H1 (cell line): ENCODE data around the gene GRIK4. TPM values are rescaled to one million over a fixed set of nuclear protein-coding genes. Genes with fewer than 3 reads are reported as not detected.

ENCODE experiments used
- CTCF ChIA-PET: fragments of 300-600 bp; sonication (Branson Sonifier 250); formaldehyde crosslinking; loops from one replicate; lab custom pipeline; 2021; ENCODE audit not compliant: partially characterized antibody; lab: Charles Lee
- POLR2A ChIA-PET: fragments of 300-600 bp; sonication (Branson Sonifier 250); formaldehyde crosslinking; loops from one replicate; lab custom pipeline; 2021; ENCODE audit warnings: inconsistent platforms; ENCODE audit not compliant: partially characterized antibody; lab: Charles Lee
- DNase-seq, 2 experiments: peaks; one replicate each; pipeline versions ENCODE4 v3.0.0 to v3.0.0-alpha.2; 2010 to 2022; ENCODE audit warnings: low spot score in 2 of 2, low read depth in 1 of 2, mixed read lengths in 1 of 2
- FAIRE-seq: peaks from 2 replicates; lab custom pipeline; 2011; peaks lifted over from hg19 to GRCh38; lab: Jason Lieb, UNC
- H2AFZ ChIP-seq: 2 replicates; pipeline ENCODE4 v1.8.1; 2012; ENCODE audit warnings: low read length, inconsistent platforms
- H2AK5ac ChIP-seq: 2 replicates; pipeline ENCODE4 v1.6.1; 2013; ENCODE audit warnings: low read depth, low read length
- H2BK120ac ChIP-seq: replicated peaks from 2 replicates; pipeline ENCODE3; 2013; ENCODE audit warnings: low read depth, low read length, inconsistent platforms
- H2BK12ac ChIP-seq: 2 replicates; pipeline ENCODE4 v1.6.1; 2013; ENCODE audit warnings: low read depth, low read length
- H2BK15ac ChIP-seq: 2 replicates; pipeline ENCODE4 v1.6.1; 2013; ENCODE audit warnings: low read length
- H2BK20ac ChIP-seq: 2 replicates; pipeline ENCODE4 v1.6.1; 2013; ENCODE audit warnings: low read length
- H2BK5ac ChIP-seq: 2 replicates; pipeline ENCODE4 v1.6.1; 2013; ENCODE audit warnings: low read depth, low read length
- H3K14ac ChIP-seq: 2 replicates; pipeline ENCODE4 v1.6.1; 2013; ENCODE audit warnings: inconsistent platforms; ENCODE audit not compliant: insufficient read length
- H3K18ac ChIP-seq: 2 replicates; pipeline ENCODE4 v1.6.1; 2013; ENCODE audit warnings: low read length; ENCODE audit errors: extremely low read depth
- H3K23ac ChIP-seq: 2 replicates; pipeline ENCODE4 v1.6.1; 2013; ENCODE audit warnings: inconsistent platforms; ENCODE audit not compliant: insufficient read length
- H3K23me2 ChIP-seq: 2 replicates; pipeline ENCODE4 v1.6.1; 2013; ENCODE audit warnings: low read depth, low read length
- H3K27ac ChIP-seq: 2 replicates; pipeline ENCODE4 v1.6.1; 2011; ENCODE audit warnings: low read depth, low read length, inconsistent platforms
- H3K27me3 ChIP-seq, 4 experiments: replicated peaks in 1 of 4; 1 replicate in 1 of 4; 2 replicates in 3 of 4; pipeline versions ENCODE4 v1.6.1 to v1.8.1; 2011 to 2013; ENCODE audit warnings: low read length in 3 of 4, mild to moderate bottlenecking in 3 of 4, inconsistent platforms in 2 of 4, mixed read lengths in 2 of 4, moderate library complexity in 1 of 4; ENCODE audit not compliant: control insufficient read depth in 3 of 4, insufficient read depth in 3 of 4; ENCODE audit errors: extremely low read depth in 1 of 4
- H3K36me3 ChIP-seq, 4 experiments: 2 replicates each; pipeline versions ENCODE4 v1.6.1 to v1.8.1; 2011 to 2013; ENCODE audit warnings: mild to moderate bottlenecking in 4 of 4, low read length in 3 of 4, moderate library complexity in 2 of 4, control low read depth in 1 of 4, inconsistent platforms in 1 of 4; ENCODE audit not compliant: insufficient read depth in 4 of 4, control insufficient read depth in 2 of 4
- H3K4ac ChIP-seq: replicated peaks from 2 replicates; pipeline ENCODE3; 2013; ENCODE audit warnings: low read length, low read depth, mixed read lengths, inconsistent platforms; ENCODE audit not compliant: insufficient read length
- H3K4me1 ChIP-seq, 4 experiments: replicated peaks in 1 of 4; 1 replicate in 1 of 4; 2 replicates in 3 of 4; pipeline versions ENCODE4 v1.6.1 to v1.8.1; 2011 to 2013; ENCODE audit warnings: low read length in 3 of 4, inconsistent platforms in 2 of 4, mixed read lengths in 1 of 4; ENCODE audit not compliant: insufficient read depth in 4 of 4, control insufficient read depth in 3 of 4
- H3K4me2 ChIP-seq, 2 experiments: 2 replicates each; pipeline versions ENCODE4 v1.6.1 to v1.8.1; 2011 to 2013; ENCODE audit warnings: low read depth in 2 of 2, low read length in 2 of 2, control low read depth in 1 of 2, inconsistent platforms in 1 of 2, mild to moderate bottlenecking in 1 of 2; ENCODE audit not compliant: insufficient read depth in 1 of 2
- H3K4me3 ChIP-seq, 4 experiments: fragments of 200-600, 300-600 bp in 1 of 4; sonication (generic), shearing (Covaris generic), sonication (Bioruptor Twin) in 1 of 4; 2 replicates each; pipeline versions ENCODE4 v1.5.1 to v1.8.1; 2011 to 2016; ENCODE audit warnings: low read length in 4 of 4, low read depth in 3 of 4, control low read depth in 2 of 4, inconsistent platforms in 2 of 4, mild to moderate bottlenecking in 2 of 4, mixed read lengths in 1 of 4, moderate library complexity in 1 of 4; ENCODE audit not compliant: insufficient read depth in 2 of 4; ENCODE audit errors: extremely low read depth in 1 of 4
- H3K56ac ChIP-seq: replicated peaks from 2 replicates; pipeline ENCODE3; 2013; ENCODE audit warnings: low read depth, mild to moderate bottlenecking, mixed read lengths, low read length, inconsistent platforms; ENCODE audit not compliant: insufficient read length
- H3K79me1 ChIP-seq: 2 replicates; pipeline ENCODE4 v1.6.1; 2013; ENCODE audit warnings: low read depth, low read length, control low read depth
- H3K79me2 ChIP-seq, 2 experiments: 2 replicates each; pipeline versions ENCODE4 v1.6.1 to v1.8.1; 2012 to 2013; ENCODE audit warnings: low read length in 2 of 2, mild to moderate bottlenecking in 2 of 2, inconsistent platforms in 1 of 2; ENCODE audit not compliant: insufficient read depth in 2 of 2, control insufficient read depth in 1 of 2
- H3K9ac ChIP-seq, 4 experiments: replicated peaks in 1 of 4; 1 replicate in 1 of 4; 2 replicates in 3 of 4; pipeline versions ENCODE4 v1.6.1 to v1.8.1; 2011 to 2013; ENCODE audit warnings: low read depth in 3 of 4, low read length in 3 of 4, control low read depth in 2 of 4, mild to moderate bottlenecking in 2 of 4, moderate library complexity in 2 of 4, inconsistent platforms in 1 of 4; ENCODE audit errors: extremely low read depth in 1 of 4
- H3K9me3 ChIP-seq, 2 experiments: 2 replicates each; pipeline versions ENCODE4 v1.6.1 to v1.8.1; 2012 to 2013; ENCODE audit warnings: mild to moderate bottlenecking in 2 of 2, moderate library complexity in 2 of 2, control low read depth in 1 of 2, inconsistent platforms in 1 of 2, low read depth in 1 of 2, low read length in 1 of 2, mixed read lengths in 1 of 2; ENCODE audit not compliant: insufficient read depth in 2 of 2
- H4K20me1 ChIP-seq, 2 experiments: replicated peaks in 1 of 2; 2 replicates each; pipeline versions ENCODE3 to v1.8.1; 2011 to 2013; ENCODE audit warnings: inconsistent platforms in 2 of 2, low read length in 2 of 2, mild to moderate bottlenecking in 1 of 2; ENCODE audit not compliant: insufficient read depth in 2 of 2, control insufficient read depth in 1 of 2
- H4K5ac ChIP-seq: 2 replicates; pipeline ENCODE4 v1.6.1; 2013; ENCODE audit warnings: low read length, low read depth, mixed read lengths, inconsistent platforms; ENCODE audit not compliant: insufficient read length
- H4K8ac ChIP-seq: 2 replicates; pipeline ENCODE4 v1.8.0; 2013; ENCODE audit warnings: mild to moderate bottlenecking, moderate library complexity, low read length, inconsistent platforms; ENCODE audit not compliant: insufficient read depth; ENCODE audit errors: extremely low read depth
- H4K91ac ChIP-seq: replicated peaks from 2 replicates; pipeline ENCODE3; 2013; ENCODE audit warnings: low read length, mixed read lengths, inconsistent platforms; ENCODE audit not compliant: insufficient read length
- BACH1 ChIP-seq: IDR thresholded peaks from 2 replicates; pipeline ENCODE4 v1.6.1; 2012; ENCODE audit warnings: low read length, improper control_type of control experiment
- CBX5 ChIP-seq: fragments of 300-800, 300-1000 bp; sonication (generic); IDR thresholded peaks from 2 replicates; pipeline ENCODE4 v1.7.1; 2016; ENCODE audit warnings: antibody characterized with exemption, low read length, low read depth
- CTBP2 ChIP-seq: IDR thresholded peaks from 2 replicates; pipeline ENCODE4 v1.7.0; 2011; ENCODE audit warnings: borderline replicate concordance, mild to moderate bottlenecking, moderate library complexity, mixed read lengths, low read length; ENCODE audit not compliant: insufficient read depth, insufficient read length
- EZH2 ChIP-seq: fragments of 200-600 bp; sonication (generic); IDR thresholded peaks from 2 replicates; pipeline ENCODE4 v1.7.1; 2012; ENCODE audit warnings: low read depth, mild to moderate bottlenecking, moderate library complexity, low read length, inconsistent platforms; ENCODE audit not compliant: severe bottlenecking
- KDM1A ChIP-seq: fragments of 200-600, 300-600 bp; sonication (generic); IDR thresholded peaks from 2 replicates; pipeline ENCODE4 v1.7.1; 2016; ENCODE audit warnings: mild to moderate bottlenecking, low read length, borderline replicate concordance
- KDM4A ChIP-seq: IDR thresholded peaks from one replicate; pipeline ENCODE4 v1.7.1; 2012; ENCODE audit warnings: low read depth, mild to moderate bottlenecking, moderate library complexity, low read length, inconsistent platforms; ENCODE audit not compliant: severe bottlenecking
- NRF1 ChIP-seq: IDR thresholded peaks from 2 replicates; pipeline ENCODE4 v1.6.1; 2011; ENCODE audit warnings: mild to moderate bottlenecking, low read depth, low read length, improper control_type of control experiment
- RFX5 ChIP-seq: IDR thresholded peaks from 2 replicates; pipeline ENCODE4 v1.6.1; 2011; ENCODE audit warnings: low read depth, low read length, improper control_type of control experiment, borderline replicate concordance
- RNF2 ChIP-seq: fragments of 200-900, 300-1000 bp; sonication (generic); IDR thresholded peaks from 2 replicates; pipeline ENCODE4 v1.7.1; 2016; ENCODE audit warnings: borderline replicate concordance, low read depth, mild to moderate bottlenecking, antibody characterized with exemption, low read length; ENCODE audit not compliant: poor library complexity, severe bottlenecking; ENCODE audit errors: missing control alignments
- SIRT6 ChIP-seq: IDR thresholded peaks from one replicate; pipeline ENCODE4 v1.7.1; 2012; ENCODE audit warnings: low read length, inconsistent platforms
- SP4 ChIP-seq: IDR thresholded peaks from 2 replicates; pipeline ENCODE4 v1.6.1; 2012; ENCODE audit warnings: low read length, inconsistent platforms
- TAF1 ChIP-seq: IDR thresholded peaks from 2 replicates; pipeline ENCODE4 v1.6.1; 2011; ENCODE audit warnings: mild to moderate bottlenecking, low read depth, low read length
- TCF12 ChIP-seq: IDR thresholded peaks from 2 replicates; pipeline ENCODE4 v1.6.1; 2011; ENCODE audit warnings: low read depth, mild to moderate bottlenecking, low read length
- WGBS, 2 experiments: shearing (Covaris generic) in 1 of 2; methylation state at CpG; one replicate each; pipeline versions ENCODE4 v1.1.6 to v1.1.7; 2013 to 2015; ENCODE audit warnings: low lambda C conversion rate in 2 of 2, mixed read lengths in 2 of 2, inconsistent platforms in 1 of 2, low coverage in 1 of 2, missing lambda C conversion rate in 1 of 2; ENCODE audit not compliant: insufficient replicate concordance in 2 of 2, insufficient coverage in 1 of 2, insufficient read length in 1 of 2; ENCODE audit errors: extremely low coverage in 1 of 2, missing lambda C conversion rate in 1 of 2; 5-methylcytosine and 5-hydroxymethylcytosine counted together
- polyA plus RNA-seq, 7 experiments: library from polyadenylated mRNA; depleted of rRNA in 3 of 7; stranded (reverse) in 5 of 7; unstranded in 2 of 7; fragments of >200 nt in 5 of 7; fragments of 200-250 nt in 2 of 7; gene quantifications; 1 replicate in 5 of 7; 2 replicates in 1 of 7; 4 replicates in 1 of 7; pipeline versions ENCODE4 v1.2.1 to v1.2.3, GENCODE V29; 2011 to 2013; ENCODE audit warnings: missing spikeins in 2 of 7, mixed read lengths in 2 of 7
- total RNA-seq: library from RNA; stranded (reverse); fragmentation: NEBNext Ultra II Directional; extraction: Animal tissue kit (Norgen Biotek cat#: 25700); gene quantifications from 2 replicates; pipeline ENCODE4 v1.2.1, GENCODE V29; 2021

Gene GRIK4
- total and polyA plus RNA-seq, 2 of the 8 experiments (the other 6 are each of a cell fraction or from before 2014, with no cell fraction given) = 1.2 to 2.9 TPM

DNA sequence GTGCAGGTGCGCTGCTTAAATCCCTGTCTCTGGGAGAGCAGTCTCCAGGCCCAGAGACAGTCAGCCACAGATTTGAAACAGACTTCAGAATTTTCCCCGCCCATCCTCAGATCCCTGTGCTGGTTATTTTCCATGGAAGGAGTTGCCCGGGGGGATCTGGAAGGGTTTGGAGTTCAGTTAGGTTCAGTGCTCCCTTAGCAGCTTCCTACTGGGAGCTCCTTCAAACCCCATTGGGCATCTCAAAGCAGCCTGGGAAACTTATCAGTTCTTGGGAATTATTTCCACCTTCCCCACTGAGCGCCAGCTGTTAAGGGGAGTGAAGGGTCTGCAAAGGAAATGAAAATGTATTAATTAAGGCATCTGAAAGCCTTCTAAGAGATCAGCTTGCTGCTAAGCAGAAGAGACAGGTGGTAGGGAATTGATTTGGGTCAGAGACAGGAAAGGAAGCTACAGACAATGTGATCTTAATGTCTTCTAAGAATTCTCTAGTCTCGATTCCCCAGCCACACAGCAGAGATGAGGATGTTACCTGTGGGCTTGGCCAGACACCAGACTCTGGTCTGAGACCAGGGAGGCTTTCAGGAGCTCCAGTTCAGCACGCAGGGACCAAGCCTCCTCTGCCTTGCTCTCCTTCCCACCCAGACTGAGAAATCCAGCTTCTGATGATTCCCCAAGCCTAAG, 406.2 kb downstream of the GRIK4 start:
- no peak overlapping the region for H3K4ac ChIP-seq
- FAIRE-seq (peak; percentile 48), DNase-seq (no peak)
- H4K8ac ChIP-seq = no peak overlapping the region
- H2AFZ ChIP-seq = no peak overlapping the region
- WGBS, 2 experiments = 73% methylated on average over 6 of the region's 6 CpGs; no CpG with 5 or more reads in 1 of the 2 experiments
- H3K36me3 ChIP-seq = no peaks in the 10 kb centered on the region
- no peak overlapping the region for H2BK20ac ChIP-seq
- H3K18ac ChIP-seq = no peak overlapping the region
- ChIA-PET POLR2A (interaction anchor here (1.2 kb wide), 1 partner anchor 9 kb away, joined by 4 read pairs; no protein-coding TSS in a partner anchor), CTCF (interaction anchor here (0.7 to 10.7 kb wide), 7 partner anchors 9 to 202 kb away, joined by 3 to 158 read pairs (median 5); no protein-coding TSS in a partner anchor)
- H2BK5ac ChIP-seq = no peak overlapping the region
- no peak overlapping the region for H2BK120ac ChIP-seq
- H3K56ac ChIP-seq = no peak overlapping the region
- no peaks in the 10 kb centered on the region for H3K9me3 ChIP-seq
- H2BK12ac ChIP-seq = no peak overlapping the region
- no peaks in the 10 kb centered on the region for H3K4me1 ChIP-seq
- no peak overlapping the region; a peak in 1 of 7 replicates for H3K9ac ChIP-seq
- H3K79me1 ChIP-seq = no peaks in the 10 kb centered on the region
- H3K79me2 ChIP-seq = no peaks in the 10 kb centered on the region
- no peak overlapping the region for H3K27ac ChIP-seq
- no peaks in the 10 kb centered on the region for H3K23me2 ChIP-seq
- no peak overlapping the region for H2BK15ac ChIP-seq
- H3K4me3 ChIP-seq = no peak overlapping the region
- no peak overlapping the region for H3K4me2 ChIP-seq
- H3K23ac ChIP-seq = no peak overlapping the region
- H4K20me1 ChIP-seq = no peaks in the 10 kb centered on the region
- no peak overlapping the region for H4K5ac ChIP-seq
- no peak overlapping the region for H2AK5ac ChIP-seq
- no peak overlapping the region for H4K91ac ChIP-seq
- H3K27me3 ChIP-seq = no peaks in the 10 kb centered on the region; a peak in 1 of 7 replicates
- no peak overlapping the region for H3K14ac ChIP-seq
- TF ChIP-seq NRF1 (no peak), TAF1 (no peak), EZH2 (no peak), BACH1 (no peak), RFX5 (no peak), KDM1A (no peak), TCF12 (no peak), SP4 (no peak), KDM4A (no peak), CBX5 (no peak), CTBP2 (no peak), RNF2 (no peak), SIRT6 (no peak)
